GM12891 (cell line): ENCODE data around the gene KCNQ5.

Source experiments
- POLR2A ChIP-seq: IDR thresholded peaks from 2 replicates; pipeline ENCODE4 v1.6.1; 2011; ENCODE audit warnings: low read depth, low read length, control low read depth
- POLR2AphosphoS5 ChIP-seq: IDR thresholded peaks from 2 replicates; pipeline ENCODE4 v1.6.1; 2011; ENCODE audit warnings: low read depth, low read length, control low read depth
- POU2F2 ChIP-seq: IDR thresholded peaks from 2 replicates; pipeline ENCODE4 v1.6.1; 2011; ENCODE audit warnings: low read depth, mild to moderate bottlenecking, control low read depth, low read length, moderate library complexity
- SPI1 ChIP-seq: IDR thresholded peaks from 2 replicates; pipeline ENCODE4 v1.6.1; 2011; ENCODE audit warnings: low read depth, low read length, control low read depth
- TAF1 ChIP-seq: IDR thresholded peaks from 2 replicates; pipeline ENCODE4 v1.6.1; 2011; ENCODE audit warnings: low read depth, low read length, control low read depth

DNA sequence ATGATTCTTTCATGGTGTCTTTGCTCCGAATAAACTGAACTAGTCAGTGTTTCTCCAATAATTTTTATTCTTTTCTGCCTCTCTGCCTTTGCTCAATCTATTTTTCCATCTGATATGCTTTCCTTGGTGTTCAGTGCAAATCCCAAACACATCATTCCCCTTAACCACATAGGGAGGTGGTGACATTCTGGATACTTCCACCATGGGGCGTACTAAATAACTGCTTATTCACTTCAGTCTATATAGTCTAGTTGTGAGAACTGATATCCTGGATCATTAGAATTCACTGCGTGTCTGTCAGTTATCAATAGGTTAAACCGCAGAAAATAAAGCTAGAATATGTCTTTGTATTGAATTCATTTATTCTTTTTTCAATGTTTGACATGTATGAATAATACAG lies 83.1 kb downstream of the KCNQ5 start:
- TF ChIP-seq TAF1: no peak
- TF ChIP-seq POLR2A: no peak
- no peak for TF ChIP-seq POLR2AphosphoS5
- TF ChIP-seq SPI1: no peak
- no peak for TF ChIP-seq POU2F2
